T-helper 17 cell (primary cell): ENCODE results near the gene MS4A15. TPM values are rescaled to one million over a fixed set of nuclear protein-coding genes. Genes with fewer than 3 reads are reported as not detected.
"Not testable (repeated sequence)": the region's sequence is repeated elsewhere in the genome, so short reads cannot be mapped to it uniquely, and the experiment has no call there.

Source experiments
- ATAC-seq: fragments of 150-1000 bp; cut with Tn5 transposase; 2 replicates; pipeline ENCODE4 v1.10.0; 2021; ENCODE audit warnings: mild to moderate bottlenecking, moderate library complexity
- DNase-seq, 3 donors: peaks; one replicate each; pipeline versions ENCODE4 v3.0.0 to v3.0.0-alpha.2; 2020 to 2021
- H3K9me3 ChIP-seq: one replicate; pipeline ENCODE4 v1.7.0; 2013; ENCODE audit warnings: low read length, mild to moderate bottlenecking; ENCODE audit not compliant: control insufficient read depth, poor library complexity, severe bottlenecking
- H3K27ac Mint-ChIP-seq: one replicate; pipeline ENCODE4 v1.8.0; 2022; ENCODE audit warnings: mild to moderate bottlenecking, moderate library complexity, mixed read lengths
- H3K27me3 Mint-ChIP-seq: one replicate; pipeline ENCODE4 v1.8.0; 2022; ENCODE audit warnings: mixed read lengths
- H3K36me3 Mint-ChIP-seq: one replicate; pipeline ENCODE4 v1.8.0; 2022; ENCODE audit warnings: low read depth, mixed read lengths
- H3K4me1 Mint-ChIP-seq: one replicate; pipeline ENCODE4 v1.8.0; 2022; ENCODE audit warnings: mild to moderate bottlenecking, mixed read lengths
- H3K4me3 Mint-ChIP-seq: one replicate; pipeline ENCODE4 v1.8.0; 2022; ENCODE audit warnings: mild to moderate bottlenecking, moderate library complexity, mixed read lengths
- total RNA-seq, 4 donors: library from RNA in 2 of 4; stranded (reverse) in 2 of 4; gene quantifications; one replicate each; pipeline ENCODE4 v1.2.3 and lab custom pipeline; 2022 to 2026

Gene MS4A15, protein sequence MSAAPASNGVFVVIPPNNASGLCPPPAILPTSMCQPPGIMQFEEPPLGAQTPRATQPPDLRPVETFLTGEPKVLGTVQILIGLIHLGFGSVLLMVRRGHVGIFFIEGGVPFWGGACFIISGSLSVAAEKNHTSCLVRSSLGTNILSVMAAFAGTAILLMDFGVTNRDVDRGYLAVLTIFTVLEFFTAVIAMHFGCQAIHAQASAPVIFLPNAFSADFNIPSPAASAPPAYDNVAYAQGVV
- total RNA-seq (not detected), total RNA-seq (lab: John Stamatoyannopoulos, UW) (0 reads per million in 2 donors)

DNA sequence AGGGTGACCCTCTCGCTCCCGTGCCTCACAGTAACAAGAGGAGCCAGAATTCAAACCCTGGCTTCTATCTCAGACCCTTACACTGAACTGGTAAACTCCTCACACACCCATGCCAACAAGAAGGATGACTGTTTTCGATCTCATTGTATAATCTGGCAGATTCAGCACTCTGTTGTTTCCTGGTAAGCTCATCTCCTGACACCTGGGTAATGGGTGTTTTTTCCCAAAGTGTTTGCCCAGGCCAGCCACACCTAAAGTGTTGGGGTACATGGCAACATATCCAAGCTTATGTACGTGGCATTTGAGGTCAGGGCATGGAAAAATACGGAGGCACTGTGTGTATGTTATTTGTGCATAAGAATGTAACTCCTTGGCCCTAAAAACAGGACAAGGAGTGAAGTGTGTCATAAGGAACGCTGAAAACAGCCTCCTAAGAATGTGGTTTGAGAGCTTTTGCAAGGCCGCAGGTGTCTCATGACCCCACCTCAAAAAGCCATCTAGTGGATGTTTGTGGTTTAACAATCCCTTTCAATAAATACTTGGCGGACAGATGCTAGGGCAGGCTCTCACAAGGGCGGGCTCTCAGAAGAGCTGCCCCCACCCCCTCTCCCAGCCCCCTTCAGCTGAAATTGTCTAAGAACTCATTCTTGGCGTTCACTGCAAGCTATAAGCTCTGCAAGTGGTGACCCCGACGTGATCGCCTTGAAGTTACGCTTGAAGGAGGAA, at the start of gene MS4A15:
TSS of gene MS4A15 (plus strand) at position 561 of the 726 bp plus-strand sequence. CDS start 6,867 bp downstream, outside the sequence.
- H3K4me3 Mint-ChIP-seq = no peak within 1 kb of the TSS
- no peak within 1 kb of the TSS for H3K27ac Mint-ChIP-seq
- DNase-seq = no peak
- no peak for ATAC-seq
- peaks cover 4% of the 10 kb centered on the region for H3K36me3 Mint-ChIP-seq
- peaks cover 7% of the 10 kb centered on the region for H3K4me1 Mint-ChIP-seq
- H3K9me3 ChIP-seq = no peaks in the 10 kb centered on the region
- peaks cover 86% of the 10 kb centered on the region for H3K27me3 Mint-ChIP-seq

DNA sequence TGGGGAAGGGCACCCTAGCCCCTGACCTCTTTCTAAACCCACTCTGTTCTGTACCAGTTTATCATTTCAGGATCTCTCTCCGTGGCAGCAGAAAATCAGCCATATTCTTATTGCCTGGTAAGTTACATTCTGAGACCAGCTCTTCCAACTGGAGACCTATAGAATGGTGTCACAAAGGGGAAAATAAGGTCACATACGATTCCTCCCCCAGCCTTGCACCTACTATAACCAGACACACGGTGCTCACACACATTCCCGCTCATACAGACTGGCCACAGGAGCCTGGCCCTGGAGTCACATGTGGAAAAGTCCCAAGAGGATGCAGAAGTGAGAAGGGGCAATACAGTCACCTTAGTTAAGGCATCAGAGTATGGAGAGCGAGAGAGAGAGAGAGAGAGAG, 49.7 kb upstream of the MS4A15 start:
- no peaks in the 10 kb centered on the region for H3K36me3 Mint-ChIP-seq
- peaks cover 28% of the 10 kb centered on the region for H3K27me3 Mint-ChIP-seq
- ATAC-seq (no peak), DNase-seq (no peak)
- H3K27ac Mint-ChIP-seq = no peak overlapping the region
- no peaks in the 10 kb centered on the region for H3K9me3 ChIP-seq
- no peak overlapping the region for H3K4me3 Mint-ChIP-seq
- no peaks in the 10 kb centered on the region for H3K4me1 Mint-ChIP-seq

DNA sequence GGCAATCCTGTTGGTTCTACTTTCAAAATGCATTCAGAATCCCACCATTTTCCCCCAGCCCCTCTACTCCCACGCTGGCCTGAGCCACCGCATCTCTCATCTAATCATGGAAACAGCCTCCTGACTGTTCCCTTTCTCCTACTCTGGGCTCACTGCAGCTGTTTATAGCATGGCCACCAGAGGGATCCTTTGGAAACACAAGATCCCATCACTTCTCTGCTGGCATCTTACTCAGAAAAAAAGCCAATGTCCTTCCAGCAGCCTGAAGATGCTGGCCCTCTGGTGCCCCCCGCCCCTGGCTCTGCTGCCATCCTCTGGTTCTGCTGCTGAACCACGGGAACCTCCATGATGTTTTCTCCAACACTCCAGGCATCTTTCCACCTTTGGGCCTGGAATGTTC, 46.2 kb upstream of the MS4A15 start:
- Mint-ChIP-seq H3K27ac (no peak overlapping the region), H3K4me1 (no peaks in the 10 kb centered on the region), H3K36me3 (no peaks in the 10 kb centered on the region), H3K4me3 (no peak overlapping the region), H3K27me3 (peaks cover 39% of the 10 kb centered on the region)
- no peaks in the 10 kb centered on the region for H3K9me3 ChIP-seq
- ATAC-seq (no peak), DNase-seq (no peak)

DNA sequence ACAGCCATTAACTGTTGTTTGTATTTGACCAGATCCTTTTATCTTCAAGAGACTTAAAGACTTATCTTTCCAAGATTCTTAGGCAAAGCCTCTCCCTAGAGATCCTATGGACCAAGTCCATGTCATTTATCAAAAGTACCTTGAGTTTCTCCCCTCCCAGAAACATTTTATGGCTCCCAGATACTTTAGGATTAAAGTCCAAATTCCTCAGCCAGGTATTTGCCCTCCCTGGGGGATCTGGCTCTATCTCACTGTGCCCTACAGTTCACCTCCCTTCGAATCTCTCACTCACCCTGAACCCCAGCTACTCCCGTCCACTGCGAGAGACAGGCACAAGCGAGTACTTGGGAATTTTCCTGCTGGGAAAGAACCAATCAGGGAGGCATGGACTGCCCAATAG, 45.4 kb upstream of the MS4A15 start:
- no peaks in the 10 kb centered on the region for H3K36me3 Mint-ChIP-seq
- ATAC-seq = no peak
- H3K27me3 Mint-ChIP-seq = peaks cover 43% of the 10 kb centered on the region
- DNase-seq = no peak
- no peak overlapping the region for H3K27ac Mint-ChIP-seq
- no peaks in the 10 kb centered on the region for H3K4me1 Mint-ChIP-seq
- no peaks in the 10 kb centered on the region for H3K9me3 ChIP-seq
- H3K4me3 Mint-ChIP-seq = no peak overlapping the region

DNA sequence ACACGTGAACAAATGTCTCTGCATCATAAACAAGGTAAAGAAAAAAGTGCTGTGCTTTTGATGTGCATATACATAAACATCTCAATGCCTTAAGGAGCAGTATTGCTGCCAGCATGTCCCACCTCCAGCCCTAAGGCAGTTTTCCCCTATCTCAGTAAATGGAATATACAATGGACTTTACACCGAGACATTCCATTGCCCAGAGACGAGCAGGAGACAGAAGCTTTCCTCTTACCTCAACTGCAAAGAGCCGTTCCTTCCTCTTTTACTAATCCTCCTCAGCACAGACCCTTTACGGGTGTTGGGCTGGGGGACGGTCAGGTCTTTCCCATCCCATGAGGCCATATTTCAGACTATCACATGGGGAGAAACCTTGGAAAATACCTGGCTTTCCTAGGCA, 43.2 kb upstream of the MS4A15 start:
- DNase-seq, H3K27ac Mint-ChIP-seq, H3K4me1 Mint-ChIP-seq, ATAC-seq, H3K36me3 Mint-ChIP-seq, H3K4me3 Mint-ChIP-seq, H3K9me3 ChIP-seq: not testable (repeated sequence)
- peaks cover 35% of the 10 kb centered on the region for H3K27me3 Mint-ChIP-seq

DNA sequence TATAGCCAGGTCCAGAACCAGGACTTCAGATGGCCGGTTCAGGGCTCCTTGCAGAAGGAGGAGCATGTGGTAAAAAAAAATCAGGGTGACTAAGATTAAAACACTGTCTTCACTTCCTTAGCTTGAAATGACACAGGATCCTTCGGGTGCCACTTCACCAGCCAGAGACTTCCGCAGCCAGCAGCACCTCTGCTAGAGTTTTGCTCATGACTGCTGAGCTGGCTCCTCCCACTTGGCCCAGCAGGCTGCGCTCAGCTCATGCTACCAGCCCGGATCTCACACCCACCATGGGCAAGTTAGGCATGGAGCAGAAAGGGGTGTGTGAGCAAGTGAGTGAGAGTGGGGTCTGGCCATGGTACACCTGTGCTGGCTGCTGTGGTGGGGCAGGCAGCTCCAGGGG, 38.7 kb upstream of the MS4A15 start:
- Mint-ChIP-seq H3K36me3 (peaks cover 2% of the 10 kb centered on the region), H3K27me3 (peaks cover 48% of the 10 kb centered on the region), H3K27ac (no peak overlapping the region), H3K4me1 (no peaks in the 10 kb centered on the region), H3K4me3 (no peak overlapping the region)
- no peaks in the 10 kb centered on the region for H3K9me3 ChIP-seq
- no peak for DNase-seq
- no peak for ATAC-seq

DNA sequence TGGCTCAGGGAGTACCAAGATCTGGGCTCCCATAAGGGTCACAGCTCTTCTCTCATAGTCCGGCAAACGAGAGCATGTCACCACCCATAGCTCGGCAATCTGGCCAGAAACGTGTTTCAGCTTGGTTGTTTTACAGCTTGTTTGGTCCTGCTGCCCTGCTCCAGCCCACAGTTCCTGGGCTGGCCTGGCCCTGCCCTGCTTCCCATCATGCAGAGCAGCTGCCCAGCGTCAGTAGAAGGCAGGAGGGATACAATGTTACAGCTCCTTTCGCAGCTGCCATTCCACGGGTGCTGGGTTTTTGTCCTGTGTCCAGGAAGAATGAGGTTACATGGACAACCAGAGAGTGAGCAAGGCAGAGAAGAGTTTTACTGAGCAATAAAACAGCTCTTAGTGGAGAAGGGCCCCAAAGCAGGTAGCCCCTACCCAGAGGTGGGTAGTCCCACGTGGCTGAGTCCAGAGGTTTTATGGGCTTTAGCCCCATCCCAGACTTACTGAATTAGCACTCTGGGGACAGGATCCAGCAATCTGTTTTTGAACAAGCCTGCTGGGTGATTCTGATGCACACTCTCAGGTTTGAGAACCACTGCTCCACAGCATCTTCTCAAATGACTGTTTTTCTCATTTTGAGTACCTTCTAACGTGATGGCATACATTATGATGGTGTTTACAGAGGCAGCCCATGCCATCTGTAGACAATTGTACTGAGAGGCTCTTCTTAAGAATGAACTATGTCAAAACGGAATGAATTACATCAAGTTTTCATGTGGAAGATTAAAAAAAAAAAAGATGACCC, 37.9 kb upstream of the MS4A15 start:
- Mint-ChIP-seq H3K4me3 (no peak overlapping the region), H3K27me3 (peaks cover 52% of the 10 kb centered on the region), H3K27ac (no peak overlapping the region), H3K4me1 (no peaks in the 10 kb centered on the region), H3K36me3 (peaks cover 2% of the 10 kb centered on the region)
- no peak for DNase-seq
- ATAC-seq = no peak
- H3K9me3 ChIP-seq = no peaks in the 10 kb centered on the region

DNA sequence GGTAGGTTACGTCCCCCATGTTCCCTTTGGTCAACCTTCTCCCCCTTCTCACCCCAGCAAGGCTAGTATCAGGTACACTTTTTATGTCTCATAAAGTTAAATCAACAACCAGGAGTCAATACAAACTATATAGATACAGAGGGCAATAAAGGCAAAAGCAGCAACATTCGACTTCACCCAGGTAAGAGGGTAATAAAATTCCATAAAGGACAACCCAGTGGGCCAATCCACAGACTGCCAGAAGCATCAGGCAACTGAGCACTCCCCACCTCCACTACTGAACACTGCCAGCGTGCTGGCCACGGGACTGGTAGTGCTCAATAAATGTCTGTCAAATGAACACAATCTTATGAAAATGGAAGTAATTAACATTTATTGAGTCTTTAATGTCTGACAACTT, 37.3 kb upstream of the MS4A15 start:
- H3K9me3 ChIP-seq = no peaks in the 10 kb centered on the region
- no peaks in the 10 kb centered on the region for H3K4me1 Mint-ChIP-seq
- no peak overlapping the region for H3K27ac Mint-ChIP-seq
- DNase-seq (no peak), ATAC-seq (no peak)
- peaks cover 57% of the 10 kb centered on the region for H3K27me3 Mint-ChIP-seq
- no peak overlapping the region for H3K4me3 Mint-ChIP-seq
- H3K36me3 Mint-ChIP-seq = peaks cover 2% of the 10 kb centered on the region

DNA sequence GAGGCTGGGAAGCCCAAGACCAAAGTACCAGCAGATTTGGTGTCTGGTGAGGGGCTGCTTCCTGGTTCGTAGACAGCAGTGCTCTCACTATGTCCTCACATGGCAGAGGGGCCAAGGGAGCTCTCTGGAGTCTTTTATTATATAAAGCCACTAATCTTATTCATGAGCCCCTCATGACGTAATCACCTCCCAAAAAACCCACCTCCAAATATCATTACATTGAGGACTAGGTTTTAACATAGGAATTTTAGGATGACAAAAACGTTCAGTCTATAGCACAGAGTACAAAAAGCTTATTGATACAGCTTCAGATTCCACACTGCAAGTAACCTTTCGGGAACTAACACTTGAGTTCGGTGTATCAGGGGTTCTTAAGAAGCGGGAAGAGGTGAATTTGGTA, 36.2 kb upstream of the MS4A15 start:
- Mint-ChIP-seq H3K36me3 (peaks cover 2% of the 10 kb centered on the region), H3K4me3 (no peak overlapping the region), H3K4me1 (no peaks in the 10 kb centered on the region), H3K27ac (no peak overlapping the region), H3K27me3 (peaks cover 47% of the 10 kb centered on the region)
- ATAC-seq (no peak), DNase-seq (no peak)
- no peaks in the 10 kb centered on the region for H3K9me3 ChIP-seq

DNA sequence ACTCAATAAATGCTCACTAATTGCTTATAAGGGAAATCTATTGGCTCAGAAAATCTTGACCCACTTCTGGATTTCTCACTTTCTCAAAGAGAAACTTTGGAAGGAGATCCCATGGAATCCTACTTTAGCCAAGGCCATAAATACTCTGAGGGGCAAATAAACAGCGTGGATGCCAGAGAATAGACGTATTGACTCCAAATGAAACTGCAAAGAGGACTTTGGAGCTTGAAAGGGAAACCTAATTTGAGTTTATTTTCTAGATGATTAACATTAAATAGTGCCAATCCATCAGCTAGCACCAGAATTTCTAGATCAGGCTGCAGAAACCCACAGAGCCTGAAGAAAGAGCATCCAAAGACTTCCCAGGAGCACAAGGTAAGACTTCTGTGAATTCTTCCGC, 32.2 kb upstream of the MS4A15 start, which contains the start of gene MS4A18:
TSS of gene MS4A18 (plus strand) at position 301 of the 400 bp plus-strand sequence.
- H3K36me3 Mint-ChIP-seq = peaks cover 5% of the 10 kb centered on the region
- no peaks in the 10 kb centered on the region for H3K4me1 Mint-ChIP-seq
- no peak within 1 kb of the TSS for H3K4me3 Mint-ChIP-seq
- ATAC-seq (no peak), DNase-seq (no peak)
- no peaks in the 10 kb centered on the region for H3K9me3 ChIP-seq
- peaks cover 53% of the 10 kb centered on the region for H3K27me3 Mint-ChIP-seq
- no peak within 1 kb of the TSS for H3K27ac Mint-ChIP-seq

DNA sequence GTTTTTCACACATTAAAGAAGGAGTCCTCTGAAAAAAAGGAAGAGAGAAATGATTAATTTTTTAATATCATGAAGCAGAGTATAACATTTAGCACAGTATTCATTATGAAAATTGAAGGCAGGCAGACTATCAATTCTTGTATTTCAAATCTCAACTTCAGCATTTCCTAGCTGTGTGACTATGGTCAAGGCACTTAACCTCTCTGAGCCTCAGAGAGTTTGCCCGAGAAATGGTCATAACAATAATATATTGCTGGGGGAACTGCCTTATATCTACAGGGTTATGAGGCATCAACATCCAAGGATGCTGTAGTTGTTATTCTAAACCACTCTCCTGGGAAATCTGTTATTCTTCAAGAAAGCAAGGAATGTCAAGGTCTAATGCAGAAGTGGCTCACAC, 31.1 kb upstream of the MS4A15 start:
- no peak overlapping the region for H3K27ac Mint-ChIP-seq
- peaks cover 5% of the 10 kb centered on the region for H3K36me3 Mint-ChIP-seq
- peaks cover 60% of the 10 kb centered on the region for H3K27me3 Mint-ChIP-seq
- H3K4me3 Mint-ChIP-seq = no peak overlapping the region
- no peaks in the 10 kb centered on the region for H3K4me1 Mint-ChIP-seq
- H3K9me3 ChIP-seq = no peaks in the 10 kb centered on the region
- no peak for DNase-seq
- no peak for ATAC-seq

DNA sequence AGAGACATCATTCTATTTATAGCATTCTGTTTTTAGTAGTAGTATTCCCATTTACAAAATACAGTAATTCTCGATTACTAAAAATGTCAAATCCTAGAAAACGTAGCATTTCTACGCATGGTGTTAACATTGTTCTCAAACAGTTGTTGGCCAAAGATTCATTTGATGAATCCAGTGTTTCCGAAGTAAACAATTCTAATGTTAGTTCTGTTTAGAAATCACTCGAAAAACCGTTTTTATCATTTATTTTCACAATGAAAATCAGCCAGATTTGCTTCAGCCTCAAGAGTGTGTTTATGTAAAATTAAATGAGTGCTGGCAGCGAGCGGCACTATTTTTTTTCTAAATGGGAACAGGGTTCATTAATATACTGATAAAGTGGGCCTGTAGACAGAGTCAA, 25.1 kb upstream of the MS4A15 start:
- no peak for DNase-seq
- H3K27me3 Mint-ChIP-seq = peaks cover 54% of the 10 kb centered on the region
- no peaks in the 10 kb centered on the region for H3K9me3 ChIP-seq
- no peak for ATAC-seq
- H3K27ac Mint-ChIP-seq = peak overlapping the region; percentile 54
- peaks cover 5% of the 10 kb centered on the region for H3K36me3 Mint-ChIP-seq
- peaks cover 3% of the 10 kb centered on the region for H3K4me1 Mint-ChIP-seq
- H3K4me3 Mint-ChIP-seq = no peak overlapping the region

DNA sequence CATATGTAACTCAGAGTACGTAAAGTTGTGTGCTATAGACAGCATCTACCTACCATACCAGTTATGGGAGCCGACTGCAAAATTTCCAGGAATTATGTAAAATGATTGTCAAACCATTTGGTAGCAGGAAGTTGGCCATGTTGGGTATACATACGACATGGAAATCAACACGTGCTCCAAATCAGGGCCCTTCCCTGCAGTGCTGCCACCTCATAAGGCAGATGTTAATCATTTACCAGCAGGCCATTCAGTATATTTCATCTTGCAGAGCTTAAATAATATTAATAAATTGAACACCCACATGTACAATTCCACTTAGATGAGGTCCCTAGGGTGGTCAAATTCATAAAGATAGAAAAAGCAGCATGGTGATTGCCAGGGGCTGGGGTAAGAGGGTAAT, 22.4 kb upstream of the MS4A15 start:
- Mint-ChIP-seq H3K4me3 (no peak overlapping the region), H3K4me1 (peaks cover 3% of the 10 kb centered on the region), H3K36me3 (peaks cover 2% of the 10 kb centered on the region), H3K27ac (no peak overlapping the region), H3K27me3 (peaks cover 57% of the 10 kb centered on the region)
- ATAC-seq (no peak), DNase-seq (no peak)
- H3K9me3 ChIP-seq = no peaks in the 10 kb centered on the region
